Measurements from ENCODE around the gene KANSL1L. TPM values are rescaled to one million over a fixed set of nuclear protein-coding genes. Genes with fewer than 3 reads are reported as not detected.

Gene KANSL1L
- total RNA-seq, 5 donors from 2014 or later (not counting 1 experiment from before 2014, with no cell fraction given), result 5.1 to 16.0 (median 12.0) TPM

DNA sequence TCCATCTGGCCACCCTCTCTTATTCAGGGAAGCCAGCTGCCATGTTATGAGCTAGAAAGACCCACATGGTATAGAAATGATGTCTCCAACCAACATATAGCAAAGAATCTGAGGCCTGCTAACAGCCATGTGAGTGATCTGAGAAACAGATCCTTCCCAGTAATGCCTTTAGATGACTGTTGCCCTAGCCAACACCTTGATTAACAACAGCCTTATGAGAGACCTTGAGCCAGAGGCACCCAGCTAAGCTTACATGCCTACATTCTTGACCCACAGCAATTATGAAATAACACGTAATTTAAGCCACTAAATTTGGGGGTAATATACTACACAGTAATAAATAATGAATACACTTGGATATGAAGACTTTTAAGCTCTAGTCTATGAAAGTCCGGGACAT is 13.0 kb downstream of the KANSL1L start:
- Histone ChIP-seq H3K9me3 (no peaks in the 10 kb centered on the region), H3K4me3 (ENCODE audit: control insufficient read depth in 1 of 2, extremely low read depth in 1 of 2, low read length in 1 of 2) (no peak overlapping the region), H3K27ac (ENCODE audit: low read length) (no peak overlapping the region), H3K27me3 (replicated peaks in 1 of 2; ENCODE audit: control insufficient read depth in 2 of 2, extremely low read depth in 1 of 2, insufficient read depth in 2 of 2, low read length in 1 of 2) (no peaks in the 10 kb centered on the region), H3K4me1 (ENCODE audit: control insufficient read depth in 1 of 2, extremely low read depth in 1 of 2, insufficient read depth in 2 of 2, low read length in 2 of 2) (no peaks in the 10 kb centered on the region), H3K36me3 (ENCODE audit: control insufficient read depth in 2 of 2, extremely low read depth in 1 of 2, insufficient read depth in 1 of 2, low read length in 1 of 2) (peaks cover 0 to 3% of the 10 kb centered on the region in 2 donors)
- Mint-ChIP-seq H3K27ac (no peak overlapping the region), H3K36me3 (peaks cover 16% of the 10 kb centered on the region), H3K27me3 (no peaks in the 10 kb centered on the region), H3K4me1 (peaks cover 8 to 12% (median 9%) of the 10 kb centered on the region in 3 donors), H3K4me3 (no peak overlapping the region), H3K9me3 (no peaks in the 10 kb centered on the region)
- no CpG with 5 or more reads among the region's 2 CpGs for WGBS (ENCODE audit: insufficient coverage)
- CTCF ChIA-PET, result interaction anchor here in 1 of 2 donors (1.0 to 1.1 kb wide), 2 partner anchors 30 to 41 kb away, joined by 3 read pairs; no protein-coding TSS in a partner anchor
- POLR2A ChIA-PET, result interaction anchor here in 1 of 2 donors (0.6 kb wide), 1 partner anchor 32 kb away, joined by 3 read pairs; no protein-coding TSS in a partner anchor
- DNase-seq (no peak), ATAC-seq (replicated peaks in 1 of 4) (no peak)

DNA sequence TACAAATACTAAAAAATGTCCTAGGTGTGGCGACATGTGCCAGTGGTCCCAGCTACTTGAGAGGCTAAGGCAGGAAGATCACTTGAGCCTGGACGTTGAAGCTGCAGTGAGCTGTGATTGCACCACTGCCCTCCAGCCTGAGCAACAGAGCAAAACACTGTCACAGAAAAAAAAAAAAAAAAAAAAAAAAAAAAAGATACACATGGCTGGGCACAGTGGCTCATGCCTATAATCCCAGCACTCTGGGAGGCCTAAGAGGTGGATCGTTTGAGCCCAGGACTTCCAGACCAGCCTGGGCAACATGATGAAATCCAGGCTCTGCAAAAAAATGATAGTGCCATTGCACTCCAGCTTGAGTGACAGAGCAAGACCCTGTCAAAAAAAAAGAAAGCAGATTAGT is 13.7 kb downstream of the KANSL1L start:
- no peaks in the 10 kb centered on the region for H3K27me3 ChIP-seq (replicated peaks in 1 of 2; ENCODE audit: control insufficient read depth in 2 of 2, extremely low read depth in 1 of 2, insufficient read depth in 2 of 2, low read length in 1 of 2)
- DNase-seq (no peak), ATAC-seq (replicated peaks in 1 of 4) (no peak)
- H3K4me3 ChIP-seq (ENCODE audit: control insufficient read depth in 1 of 2, extremely low read depth in 1 of 2, low read length in 1 of 2), result no peak overlapping the region
- no peaks in the 10 kb centered on the region for H3K27me3 Mint-ChIP-seq
- H3K4me1 ChIP-seq (ENCODE audit: control insufficient read depth in 1 of 2, extremely low read depth in 1 of 2, insufficient read depth in 2 of 2, low read length in 2 of 2), result no peaks in the 10 kb centered on the region
- H3K4me3 Mint-ChIP-seq, result no peak overlapping the region
- peaks cover 0 to 3% of the 10 kb centered on the region in 2 donors for H3K36me3 ChIP-seq (ENCODE audit: control insufficient read depth in 2 of 2, extremely low read depth in 1 of 2, insufficient read depth in 1 of 2, low read length in 1 of 2)
- peaks cover 3 to 5% (median 4%) of the 10 kb centered on the region in 3 donors for H3K4me1 Mint-ChIP-seq
- no peaks in the 10 kb centered on the region for H3K9me3 ChIP-seq
- no peak overlapping the region for H3K27ac Mint-ChIP-seq
- H3K27ac ChIP-seq (ENCODE audit: low read length), result no peak overlapping the region
- 100% methylated on average over 1 of the region's 3 CpGs for WGBS (ENCODE audit: insufficient coverage)
- peaks cover 16% of the 10 kb centered on the region for H3K36me3 Mint-ChIP-seq
- ChIA-PET POLR2A (no interaction called here), CTCF (interaction anchor here (0.6 to 1.1 kb wide), 5 partner anchors 9 to 147 kb away, joined by 3 to 8 read pairs (median 4); no protein-coding TSS in a partner anchor)
- no peaks in the 10 kb centered on the region for H3K9me3 Mint-ChIP-seq

DNA sequence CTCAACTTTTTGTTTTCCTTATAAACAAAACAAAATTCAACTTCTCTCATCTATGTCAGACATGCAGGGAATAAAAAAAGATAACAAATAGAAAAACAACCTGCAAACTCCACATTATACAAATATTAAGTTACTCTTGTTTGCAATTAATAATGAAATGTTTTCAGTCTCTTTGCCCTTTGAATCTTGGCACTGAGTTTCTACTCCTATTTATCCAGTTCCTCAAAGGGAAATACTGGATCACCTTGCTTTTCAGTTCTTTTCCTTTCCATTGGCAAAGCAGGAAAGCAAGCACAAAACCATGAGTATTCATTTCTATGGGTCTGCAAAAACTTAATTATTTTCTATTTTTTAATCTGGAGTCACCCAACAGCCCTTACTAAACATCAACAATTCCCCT is 23.6 kb downstream of the KANSL1L start:
- ATAC-seq (replicated peaks in 1 of 4) (no peak), DNase-seq (no peak)
- ChIA-PET CTCF (interaction anchor here in 1 of 2 donors (0.6 to 0.9 kb wide), 2 partner anchors 48 to 144 kb away, joined by 3 to 4 read pairs; no protein-coding TSS in a partner anchor), POLR2A (no interaction called here)
- H3K9me3 Mint-ChIP-seq, result peaks cover 2 to 27% (median 3%) of the 10 kb centered on the region in 3 donors
- H3K4me1 Mint-ChIP-seq, result peaks cover 0 to 4% (median 0%) of the 10 kb centered on the region in 3 donors
- H3K27me3 ChIP-seq (replicated peaks in 1 of 2; ENCODE audit: control insufficient read depth in 2 of 2, extremely low read depth in 1 of 2, insufficient read depth in 2 of 2, low read length in 1 of 2), result no peaks in the 10 kb centered on the region
- H3K4me3 Mint-ChIP-seq, result no peak overlapping the region
- no peaks in the 10 kb centered on the region for H3K4me1 ChIP-seq (ENCODE audit: control insufficient read depth in 1 of 2, extremely low read depth in 1 of 2, insufficient read depth in 2 of 2, low read length in 2 of 2)
- H3K36me3 ChIP-seq (ENCODE audit: control insufficient read depth in 2 of 2, extremely low read depth in 1 of 2, insufficient read depth in 1 of 2, low read length in 1 of 2), result peaks cover 3 to 7% of the 10 kb centered on the region in 2 donors
- H3K9me3 ChIP-seq, result no peaks in the 10 kb centered on the region
- peaks cover 53% of the 10 kb centered on the region for H3K36me3 Mint-ChIP-seq
- no peak overlapping the region for H3K27ac ChIP-seq (ENCODE audit: low read length)
- no peak overlapping the region for H3K27ac Mint-ChIP-seq
- H3K27me3 Mint-ChIP-seq, result no peaks in the 10 kb centered on the region
- H3K4me3 ChIP-seq (ENCODE audit: control insufficient read depth in 1 of 2, extremely low read depth in 1 of 2, low read length in 1 of 2), result no peak overlapping the region

DNA sequence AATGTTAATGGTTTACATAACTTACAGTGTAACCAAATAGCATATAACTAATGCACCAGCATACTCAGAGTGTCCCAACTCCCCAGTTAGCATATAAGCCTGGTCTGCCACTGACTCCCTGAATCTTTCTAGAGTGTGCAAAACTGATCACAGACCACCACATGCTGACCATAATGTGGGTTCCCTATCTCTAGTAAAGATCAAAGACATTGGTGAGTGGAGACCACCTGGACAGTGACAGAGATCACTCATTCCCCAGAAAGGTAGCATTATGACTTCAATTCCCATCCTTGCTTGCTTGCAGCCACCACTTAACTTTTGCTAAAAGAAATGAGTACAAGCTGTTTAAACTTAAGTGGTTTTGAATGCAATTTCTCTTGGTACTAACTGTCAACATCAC is 39.0 kb downstream of the KANSL1L start:
- H3K27me3 ChIP-seq (replicated peaks in 1 of 2; ENCODE audit: control insufficient read depth in 2 of 2, extremely low read depth in 1 of 2, insufficient read depth in 2 of 2, low read length in 1 of 2), result no peaks in the 10 kb centered on the region
- H3K27ac ChIP-seq (ENCODE audit: low read length), result no peak overlapping the region
- no peak for DNase-seq
- peaks cover 0 to 4% of the 10 kb centered on the region in 2 experiments for H3K4me1 ChIP-seq (ENCODE audit: control insufficient read depth in 1 of 2, extremely low read depth in 1 of 2, insufficient read depth in 2 of 2, low read length in 2 of 2)
- H3K27ac Mint-ChIP-seq, result no peak overlapping the region
- H3K36me3 ChIP-seq (ENCODE audit: control insufficient read depth in 2 of 2, extremely low read depth in 1 of 2, insufficient read depth in 1 of 2, low read length in 1 of 2), result no peaks in the 10 kb centered on the region
- peaks cover 6 to 14% (median 7%) of the 10 kb centered on the region in 3 donors for H3K4me1 Mint-ChIP-seq
- no peak overlapping the region for H3K4me3 Mint-ChIP-seq
- no peaks in the 10 kb centered on the region for H3K9me3 Mint-ChIP-seq
- POLR2A ChIA-PET, result no interaction called here
- H3K9me3 ChIP-seq, result no peaks in the 10 kb centered on the region
- H3K36me3 Mint-ChIP-seq, result peaks cover 10% of the 10 kb centered on the region
- CTCF ChIA-PET, result interaction anchor here in 1 of 2 donors (0.7 kb wide), 1 partner anchor 20 kb away, joined by 5 read pairs; no protein-coding TSS in a partner anchor
- ATAC-seq (replicated peaks in 1 of 4), result no peak
- H3K4me3 ChIP-seq (ENCODE audit: control insufficient read depth in 1 of 2, extremely low read depth in 1 of 2, low read length in 1 of 2), result no peak overlapping the region
- H3K27me3 Mint-ChIP-seq, result no peaks in the 10 kb centered on the region

DNA sequence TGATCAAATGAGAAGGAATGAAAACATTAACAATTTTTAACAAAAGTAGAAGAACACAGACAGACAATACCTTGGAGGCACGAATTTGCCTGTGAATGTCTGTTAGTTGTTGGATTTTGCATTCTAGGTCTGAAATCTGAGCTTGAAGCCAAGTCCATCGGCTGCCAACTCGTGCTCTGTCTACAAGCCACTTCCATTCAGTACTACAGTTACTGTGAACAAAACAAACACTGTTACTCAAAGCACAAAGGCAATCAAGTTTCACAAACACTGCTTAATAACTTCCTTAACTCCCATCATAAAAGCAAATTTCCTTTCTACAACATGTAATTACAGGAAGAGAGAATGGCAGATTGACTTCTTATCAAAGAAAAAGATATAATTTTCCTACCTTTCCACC is 42.2 kb downstream of the KANSL1L start:
- ChIA-PET CTCF (interaction anchor here in 1 of 2 donors (0.6 to 0.9 kb wide), 2 partner anchors 29 to 791 kb away, joined by 3 read pairs; no protein-coding TSS in a partner anchor), POLR2A (interaction anchor here (0.7 to 1.2 kb wide), 2 partner anchors 13 to 32 kb away, joined by 3 read pairs; no protein-coding TSS in a partner anchor)
- no peaks in the 10 kb centered on the region for H3K27me3 Mint-ChIP-seq
- H3K36me3 Mint-ChIP-seq, result peaks cover 38% of the 10 kb centered on the region
- H3K4me3 Mint-ChIP-seq, result no peak overlapping the region
- DNase-seq, result no peak
- Histone ChIP-seq H3K27ac (ENCODE audit: low read length) (no peak overlapping the region), H3K4me3 (ENCODE audit: control insufficient read depth in 1 of 2, extremely low read depth in 1 of 2, low read length in 1 of 2) (no peak overlapping the region), H3K36me3 (ENCODE audit: control insufficient read depth in 2 of 2, extremely low read depth in 1 of 2, insufficient read depth in 1 of 2, low read length in 1 of 2) (no peaks in the 10 kb centered on the region), H3K4me1 (ENCODE audit: control insufficient read depth in 1 of 2, extremely low read depth in 1 of 2, insufficient read depth in 2 of 2, low read length in 2 of 2) (peaks cover 0 to 4% of the 10 kb centered on the region in 2 experiments), H3K9me3 (peaks cover 4% of the 10 kb centered on the region), H3K27me3 (replicated peaks in 1 of 2; ENCODE audit: control insufficient read depth in 2 of 2, extremely low read depth in 1 of 2, insufficient read depth in 2 of 2, low read length in 1 of 2) (no peaks in the 10 kb centered on the region)
- peaks cover 0 to 20% (median 7%) of the 10 kb centered on the region in 3 donors for H3K9me3 Mint-ChIP-seq
- H3K27ac Mint-ChIP-seq, result no peak overlapping the region
- no CpG with 5 or more reads among the region's 3 CpGs for WGBS (ENCODE audit: insufficient coverage)
- no peak for ATAC-seq (replicated peaks in 1 of 4)
- peaks cover 6 to 20% (median 7%) of the 10 kb centered on the region in 3 donors for H3K4me1 Mint-ChIP-seq

DNA sequence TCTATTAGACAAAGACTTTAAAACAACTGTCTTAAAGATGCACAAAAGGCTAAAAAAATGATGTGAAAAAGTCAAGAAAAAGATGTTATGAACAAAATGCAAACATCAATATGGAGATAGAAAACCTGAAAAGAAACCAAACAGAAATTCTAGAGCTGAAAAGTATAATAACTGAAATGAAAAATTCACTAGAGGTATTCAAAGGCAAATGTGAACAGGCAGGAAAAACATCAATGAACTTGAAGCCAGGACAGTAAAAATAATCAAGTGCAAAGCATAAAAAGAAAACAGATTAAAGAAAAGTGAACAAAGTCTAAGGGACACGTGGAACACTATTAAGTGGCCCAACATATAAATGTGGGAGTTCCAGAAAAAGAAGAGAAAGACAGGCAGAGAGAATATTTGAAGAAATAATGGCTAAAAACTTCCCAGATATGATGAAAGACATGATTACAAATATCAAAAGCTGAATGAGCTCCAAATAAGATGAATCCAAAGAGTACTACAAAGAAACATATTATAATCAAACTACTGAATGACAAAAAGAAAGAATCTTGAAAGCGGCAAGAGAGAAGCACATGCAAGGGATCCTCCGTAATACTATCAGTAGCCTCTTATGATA is 57.5 kb downstream of the KANSL1L start:
- WGBS (ENCODE audit: insufficient coverage), result 100% methylated on average over 1 of the region's 3 CpGs
- H3K27me3 ChIP-seq (replicated peaks in 1 of 2; ENCODE audit: control insufficient read depth in 2 of 2, extremely low read depth in 1 of 2, insufficient read depth in 2 of 2, low read length in 1 of 2), result no peaks in the 10 kb centered on the region
- H3K36me3 ChIP-seq (ENCODE audit: control insufficient read depth in 2 of 2, extremely low read depth in 1 of 2, insufficient read depth in 1 of 2, low read length in 1 of 2), result no peaks in the 10 kb centered on the region
- no peaks in the 10 kb centered on the region for H3K4me1 ChIP-seq (ENCODE audit: control insufficient read depth in 1 of 2, extremely low read depth in 1 of 2, insufficient read depth in 2 of 2, low read length in 2 of 2)
- Mint-ChIP-seq H3K9me3 (peaks cover 23 to 39% (median 37%) of the 10 kb centered on the region in 3 donors), H3K27ac (no peak overlapping the region), H3K4me3 (no peak overlapping the region), H3K36me3 (peaks cover 57% of the 10 kb centered on the region), H3K4me1 (peaks cover 0 to 12% (median 0%) of the 10 kb centered on the region in 3 donors), H3K27me3 (no peaks in the 10 kb centered on the region)
- no peak overlapping the region for H3K4me3 ChIP-seq (ENCODE audit: control insufficient read depth in 1 of 2, extremely low read depth in 1 of 2, low read length in 1 of 2)
- ChIA-PET CTCF (interaction anchor here in 1 of 2 donors (0.6 kb wide), 1 partner anchor 232 kb away, joined by 3 read pairs; no protein-coding TSS in a partner anchor), POLR2A (no interaction called here)
- peaks cover 5% of the 10 kb centered on the region for H3K9me3 ChIP-seq
- H3K27ac ChIP-seq (ENCODE audit: low read length), result no peak overlapping the region
- no peak for DNase-seq
- no peak for ATAC-seq (replicated peaks in 1 of 4)

Data from T-cell (primary cell).